Glomerular visceral epithelial cell (primary cell): ENCODE data around the gene RAG1.

Experiments used
- DNase-seq: peaks from one replicate; pipeline ENCODE4 v3.0.0-alpha.2; 2016; ENCODE audit errors: extremely low spot score

RAG1 gene

DNA sequence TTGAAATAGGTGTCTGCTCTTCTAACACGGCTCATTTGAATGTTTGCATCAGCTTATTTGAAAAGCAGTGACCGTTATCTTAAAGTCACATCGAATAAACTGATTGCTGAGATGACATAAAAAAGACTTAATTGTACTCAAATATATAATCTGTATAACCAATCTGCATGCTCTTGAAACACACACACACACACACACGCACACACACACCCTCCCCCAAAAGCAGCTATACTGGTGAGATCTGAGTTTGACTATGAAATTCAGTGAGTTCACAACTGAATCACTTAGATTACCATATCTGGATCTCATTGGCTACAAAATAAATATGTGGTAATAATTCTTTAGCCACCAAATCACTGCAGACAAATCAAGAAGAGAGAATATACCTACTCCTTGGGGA is 22.7 kb downstream of the RAG1 start:
- no peak for DNase-seq

DNA sequence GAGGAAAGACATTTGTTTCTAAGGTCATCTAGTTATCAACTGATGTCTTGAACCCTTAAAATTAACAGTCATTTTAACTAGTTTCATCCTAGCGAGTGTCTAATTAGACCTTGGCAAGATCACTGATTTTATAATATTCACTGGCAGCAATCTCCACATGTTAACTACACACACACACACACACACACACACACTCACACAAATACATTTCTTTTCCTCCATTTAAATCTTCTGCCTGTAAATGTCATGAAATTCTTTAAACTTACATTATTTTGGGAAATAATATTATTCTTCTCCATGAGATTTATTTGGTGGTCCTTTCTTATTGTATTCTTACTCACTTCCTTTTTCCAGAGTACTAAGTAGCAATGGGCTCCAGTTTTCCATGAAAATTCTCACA is 23.6 kb downstream of the RAG1 start:
- no peak for DNase-seq

DNA sequence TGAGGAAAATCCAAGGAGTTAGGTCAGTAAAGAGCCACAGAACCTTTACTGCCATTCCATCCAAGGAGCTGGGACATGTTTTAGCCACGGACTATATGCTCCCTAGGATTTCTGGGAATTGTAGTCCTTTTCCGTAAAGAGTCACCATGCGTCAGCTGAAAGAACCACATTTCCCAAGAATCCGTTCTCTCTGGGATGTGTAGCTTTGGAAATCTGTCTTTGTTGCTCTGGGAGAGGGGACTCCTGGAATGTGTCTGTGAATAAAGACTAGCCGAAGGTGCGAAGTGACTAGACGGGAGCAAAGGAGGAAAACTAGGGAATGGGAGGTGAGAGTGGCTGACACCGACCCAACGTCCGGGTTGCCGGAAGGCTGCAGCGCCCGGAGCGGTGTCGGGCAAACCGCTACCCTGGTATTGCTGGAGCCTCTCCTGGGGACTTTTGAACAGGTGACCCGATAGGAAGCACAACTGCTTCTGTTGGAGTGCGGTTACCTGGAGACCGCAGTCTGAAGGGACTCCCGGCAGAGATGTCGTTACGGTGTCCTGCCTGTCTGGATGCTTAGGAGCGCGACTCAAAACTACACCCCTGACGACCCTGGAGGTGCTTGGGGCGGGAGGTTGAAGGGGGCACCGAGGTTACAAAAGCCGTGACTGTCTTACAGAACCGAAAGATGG is 26.6 kb downstream of the RAG1 start, which contains the start of gene IFTAP:
IFTAP (plus strand) TSS at position 187 of the 674 bp plus-strand sequence. CDS start 15,602 bp downstream, outside the sequence.
- DNase-seq = peak; percentile 85

DNA sequence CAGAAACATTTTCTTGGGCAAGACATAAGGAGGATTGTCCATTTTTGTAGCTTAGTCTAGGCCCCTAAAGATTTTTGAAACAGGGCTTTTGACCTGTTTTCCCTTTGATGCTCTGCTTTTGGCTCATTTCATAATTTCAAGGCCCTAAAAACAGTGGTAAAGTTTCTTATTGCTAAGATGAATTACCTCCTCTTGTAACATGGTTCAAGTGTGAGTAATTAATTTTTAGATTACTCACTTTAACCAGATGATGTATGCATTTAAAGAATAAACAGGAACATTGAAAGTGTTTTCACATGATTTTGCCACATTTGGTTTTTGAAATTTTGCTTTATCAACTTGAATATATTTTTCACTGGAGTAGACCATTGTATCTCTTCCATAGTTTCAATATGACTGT is 29.1 kb downstream of the RAG1 start:
- no peak for DNase-seq

DNA sequence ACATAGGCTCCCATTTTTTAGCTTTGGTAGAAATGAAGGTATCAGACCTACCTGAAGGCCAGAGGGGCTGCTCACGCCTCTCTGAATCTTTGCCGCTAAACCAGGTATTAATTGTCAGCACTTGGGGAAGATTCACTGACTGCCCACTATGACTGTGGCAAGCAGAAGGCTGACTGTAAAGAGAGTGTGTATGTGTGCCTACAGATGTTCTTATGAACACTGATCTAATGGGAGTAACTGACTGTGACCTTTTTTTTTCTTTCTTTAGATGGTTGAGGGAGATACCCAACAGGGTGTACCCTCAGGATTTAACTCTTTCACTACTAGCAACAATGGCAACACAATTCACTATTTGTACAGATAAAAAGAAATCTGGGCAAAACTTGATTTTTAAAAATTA is 30.2 kb downstream of the RAG1 start, which contains the start of gene RAG2:
RAG2 (minus strand) TSS at position 186 of the 400 bp plus-strand sequence. CDS start 4,068 bp downstream, outside the sequence.
- no peak for DNase-seq

DNA sequence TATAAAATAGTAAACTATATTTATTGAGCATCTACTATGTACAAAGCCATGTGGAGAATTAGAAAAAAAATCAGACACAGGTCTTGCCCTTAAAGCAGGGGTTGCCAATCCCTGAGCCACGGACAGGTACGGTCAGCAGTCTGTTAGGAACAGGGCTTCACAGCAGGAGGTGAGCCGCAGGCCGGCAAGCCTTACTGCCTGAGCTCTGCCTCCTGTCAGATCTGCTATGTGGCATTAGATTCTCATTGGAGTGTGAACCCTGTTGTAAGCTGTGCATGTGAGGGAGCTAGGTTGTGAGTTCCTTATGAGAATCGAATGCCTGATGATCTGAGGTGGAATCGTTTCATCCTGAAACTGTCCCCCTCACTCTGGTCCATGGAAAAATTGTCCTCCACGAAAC is 32.4 kb downstream of the RAG1 start:
- no peak for DNase-seq

DNA sequence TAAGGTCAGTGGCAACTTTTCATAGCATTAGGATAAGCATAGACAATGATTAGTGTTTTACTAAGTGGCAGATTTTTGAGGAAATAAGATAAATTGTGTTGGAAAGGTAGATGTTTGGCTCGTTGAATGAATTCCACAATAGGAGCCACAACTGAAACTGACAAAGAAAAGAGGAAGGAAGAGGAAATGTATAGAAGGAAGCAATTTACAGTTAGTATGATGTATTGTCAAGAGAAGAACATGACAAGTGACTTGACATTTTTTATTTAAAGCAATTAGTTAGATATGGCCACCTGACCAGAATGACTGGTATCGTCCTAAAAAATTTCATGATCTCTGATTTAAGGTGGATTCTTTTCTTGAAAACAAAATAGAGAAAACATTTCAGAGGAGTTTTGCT is 33.3 kb downstream of the RAG1 start:
- DNase-seq = no peak

DNA sequence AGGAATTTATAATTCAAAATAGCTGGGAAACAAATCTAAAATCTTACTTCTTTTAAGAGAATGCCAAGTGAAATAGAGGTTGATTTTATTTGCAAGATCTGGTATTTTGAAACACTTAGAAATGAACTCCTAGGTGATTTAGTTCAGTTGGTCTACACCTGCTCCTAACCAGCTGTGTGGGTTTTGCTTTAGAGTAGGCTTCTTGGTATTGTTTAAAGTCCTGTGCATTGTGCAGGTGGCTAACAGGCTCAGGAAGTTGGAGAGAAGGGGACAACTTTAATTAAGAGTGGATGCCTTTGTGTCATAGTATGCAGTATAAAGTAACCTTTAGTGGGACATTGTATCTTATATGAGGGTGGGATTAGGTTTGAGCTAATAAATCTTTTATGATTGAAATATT is 34.3 kb downstream of the RAG1 start:
- no peak for DNase-seq

DNA sequence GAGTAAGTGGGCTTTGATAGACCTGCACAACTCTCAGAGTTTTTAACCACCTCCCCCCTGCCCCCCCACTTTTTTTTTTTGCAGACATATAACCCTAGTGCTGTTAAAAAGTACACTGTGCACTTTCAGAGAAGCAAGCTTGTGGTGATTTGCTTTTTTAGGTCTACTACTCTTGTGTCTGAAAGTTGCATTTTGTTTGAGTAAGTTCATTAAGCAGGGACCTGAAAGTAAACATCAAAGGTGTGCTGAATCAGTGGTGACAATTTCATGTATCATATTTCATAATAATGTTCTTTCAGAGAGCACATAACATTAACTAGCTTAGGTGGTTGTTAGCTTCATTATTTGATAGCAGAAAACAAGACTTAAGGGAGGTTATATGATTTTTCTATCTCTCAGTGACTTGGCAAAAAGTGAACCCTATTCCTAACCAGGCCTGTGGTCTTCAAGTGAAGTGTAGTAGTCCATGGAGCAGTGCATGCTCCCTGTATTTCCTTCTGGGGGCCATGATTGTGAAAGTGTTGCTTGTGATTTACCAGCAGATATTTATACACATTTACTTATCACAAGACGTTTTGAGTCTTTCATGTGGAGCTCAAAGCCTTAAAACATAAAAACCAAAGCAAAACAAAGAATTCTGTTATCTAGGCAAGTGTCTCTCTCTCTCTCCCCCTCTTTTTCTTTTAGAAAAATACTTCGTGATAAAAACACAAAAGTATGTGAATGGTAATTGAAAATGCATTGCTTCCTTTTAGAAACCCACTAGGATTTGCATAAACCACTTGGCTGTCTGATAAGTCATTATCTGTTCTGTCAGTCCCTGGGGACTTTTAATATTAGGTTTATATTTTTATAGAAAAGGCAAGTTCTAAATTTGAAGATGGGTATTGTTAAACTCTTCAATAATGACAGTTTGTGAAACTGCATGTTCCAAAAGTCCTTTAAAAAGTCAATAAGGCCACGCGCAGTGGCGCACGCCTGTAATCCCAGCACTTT is 37.7 kb downstream of the RAG1 start:
- DNase-seq = no peak

DNA sequence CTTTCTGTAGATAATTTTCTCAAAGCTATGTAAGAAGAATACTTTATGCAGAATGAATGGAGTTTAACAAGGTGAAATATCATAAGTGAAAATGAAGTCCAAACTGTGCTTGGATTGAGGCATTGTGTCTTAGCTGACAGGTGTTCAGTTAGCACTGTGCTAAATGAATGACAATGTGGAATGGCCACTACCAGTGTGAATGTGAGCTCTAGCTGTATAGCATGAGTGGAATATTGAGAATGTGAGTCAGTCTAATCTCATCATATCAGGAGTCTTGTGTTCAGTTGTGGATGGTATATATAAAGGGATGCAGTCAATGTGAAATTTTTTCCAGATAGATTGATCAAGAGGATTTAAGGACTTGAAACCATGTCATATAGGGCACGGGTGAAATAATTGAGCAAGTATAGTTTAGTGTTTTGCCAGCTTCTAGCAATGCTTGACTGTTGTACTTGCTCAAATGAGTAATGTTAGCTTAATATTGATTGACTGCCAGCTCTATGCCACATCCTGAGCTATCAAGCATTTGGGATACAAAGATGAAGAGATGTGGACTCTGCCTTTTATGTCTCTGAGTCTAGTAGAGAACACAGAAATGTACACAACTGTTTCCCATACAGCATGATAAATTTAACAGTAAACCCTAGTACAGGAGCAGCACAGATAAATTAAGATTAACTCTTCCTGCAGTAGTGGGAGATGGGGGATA is 40.8 kb downstream of the RAG1 start:
- DNase-seq = no peak

DNA sequence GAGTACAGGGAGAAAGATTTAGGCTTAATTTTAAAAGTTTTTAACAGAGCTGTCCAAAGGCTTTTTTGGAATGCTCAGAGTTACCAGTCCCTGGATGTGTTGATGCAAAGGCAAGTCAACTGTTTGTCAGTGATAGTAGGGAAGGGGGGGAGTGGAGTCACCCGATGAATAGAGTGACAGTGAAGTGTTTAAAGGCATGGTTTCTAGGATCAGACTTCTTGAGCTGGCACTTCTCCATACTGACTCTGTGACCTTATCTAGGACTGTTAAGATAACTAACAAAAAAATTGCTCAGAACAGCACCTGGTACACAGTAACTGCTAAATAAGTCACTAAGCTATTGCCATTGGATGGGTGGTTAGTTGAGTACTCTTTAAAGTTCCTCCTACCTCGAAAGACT is 41.6 kb downstream of the RAG1 start:
- DNase-seq = no peak

DNA sequence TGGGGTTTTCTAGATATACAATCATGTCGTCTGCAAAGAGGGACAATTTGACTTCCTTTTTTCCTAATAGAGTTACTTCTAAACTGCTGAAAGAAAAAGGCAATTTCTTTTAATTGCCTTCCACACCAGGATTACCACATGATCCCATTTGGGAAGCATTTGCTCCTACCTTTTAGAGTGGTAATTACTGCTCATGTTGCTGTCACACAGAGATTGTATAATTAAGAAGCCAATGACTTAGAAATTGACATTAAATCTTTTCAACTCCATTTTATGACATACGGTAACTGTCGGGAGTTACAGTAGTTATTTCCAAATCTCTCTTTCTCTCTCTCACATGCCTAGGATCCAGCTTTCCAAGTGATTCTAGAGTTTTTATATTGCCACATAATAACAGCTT is 48.0 kb downstream of the RAG1 start:
- DNase-seq = no peak

DNA sequence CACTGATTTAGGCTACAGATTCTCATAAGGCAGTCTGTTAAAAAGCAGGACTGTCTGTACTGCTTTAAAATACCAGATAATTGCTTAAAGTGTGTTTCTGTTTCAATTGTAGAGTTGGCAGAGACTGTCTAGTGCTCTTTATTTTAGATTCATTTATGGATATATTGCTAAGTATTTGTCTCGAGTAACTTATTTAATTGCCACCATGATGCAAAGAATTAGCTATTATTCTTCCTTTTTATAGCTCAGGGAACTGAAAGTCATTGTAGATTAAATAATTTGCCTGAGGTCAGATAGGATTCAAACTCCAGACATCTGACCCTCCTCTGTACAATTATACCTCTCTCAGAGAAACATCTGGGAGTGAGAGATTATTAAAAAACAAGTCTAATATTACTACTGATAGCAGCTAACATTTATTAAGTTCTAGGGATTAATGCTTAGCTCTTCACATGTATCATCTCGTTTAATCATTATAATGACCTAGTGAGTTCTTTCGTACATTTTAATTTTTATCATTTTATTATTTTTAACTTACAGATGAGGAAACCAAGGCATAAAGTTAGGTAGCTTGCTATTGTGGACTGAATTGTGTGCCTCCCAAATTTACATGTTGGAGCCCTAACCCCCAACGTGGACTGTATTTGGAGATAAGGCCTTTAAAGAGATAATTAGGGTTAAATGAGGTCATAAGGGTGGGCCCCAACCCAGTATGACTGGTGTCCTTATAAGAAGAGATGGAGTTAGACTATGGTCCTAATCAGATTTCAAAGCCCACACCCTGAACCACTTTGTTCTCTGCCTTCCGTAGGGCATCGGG is 49.9 kb downstream of the RAG1 start:
- DNase-seq = no peak

DNA sequence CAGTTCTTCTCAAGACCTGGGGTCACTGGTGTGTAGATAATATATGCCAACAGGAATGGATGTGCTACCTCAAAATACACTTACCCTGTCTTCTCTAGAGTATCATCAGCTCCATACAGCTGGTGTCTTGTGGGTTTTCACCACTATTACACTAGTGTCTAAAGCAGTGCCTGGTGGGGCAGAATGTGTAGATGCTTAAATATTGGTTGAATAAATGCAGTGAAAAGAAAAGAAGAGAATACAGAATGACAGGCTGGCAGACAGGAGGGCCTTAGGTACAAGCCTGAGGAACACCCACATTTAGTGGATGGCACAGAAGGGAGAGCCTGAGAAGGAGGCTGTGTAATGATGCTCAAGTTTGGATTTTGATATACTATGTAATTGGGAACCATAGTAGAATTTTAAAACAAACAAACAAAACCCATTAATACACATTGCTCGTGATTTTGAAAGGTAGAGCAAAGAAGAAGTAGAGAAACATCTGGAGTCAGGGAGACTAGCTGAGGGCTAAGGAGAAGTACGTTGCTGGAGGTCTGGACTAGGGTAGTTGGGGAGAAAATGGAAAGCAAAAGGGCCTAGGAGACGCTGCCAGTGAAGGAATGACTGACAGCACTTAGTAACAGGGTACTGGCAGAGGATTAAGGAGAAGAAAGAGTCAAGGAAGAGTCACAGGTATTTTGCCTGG is 50.7 kb downstream of the RAG1 start:
- DNase-seq = no peak

DNA sequence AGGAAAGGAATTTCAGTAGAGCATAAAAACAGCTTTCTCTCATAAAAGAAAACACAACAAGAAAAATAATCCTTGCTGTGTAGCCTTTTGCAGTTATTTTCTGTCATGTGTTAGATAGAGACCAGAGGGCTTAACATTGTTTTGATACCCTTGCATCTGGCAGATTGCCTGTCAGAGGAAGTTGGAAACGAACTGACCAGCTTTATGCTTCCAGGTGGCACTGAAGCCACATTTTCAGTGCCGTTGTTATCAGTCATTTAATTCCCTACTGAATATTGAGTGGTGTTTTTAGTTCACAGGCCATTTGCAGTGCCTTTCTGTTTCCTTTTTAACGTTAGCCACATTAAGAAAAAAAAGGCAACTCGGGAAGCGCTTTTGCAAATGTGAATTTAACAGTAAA is 51.7 kb downstream of the RAG1 start:
- DNase-seq = no peak

DNA sequence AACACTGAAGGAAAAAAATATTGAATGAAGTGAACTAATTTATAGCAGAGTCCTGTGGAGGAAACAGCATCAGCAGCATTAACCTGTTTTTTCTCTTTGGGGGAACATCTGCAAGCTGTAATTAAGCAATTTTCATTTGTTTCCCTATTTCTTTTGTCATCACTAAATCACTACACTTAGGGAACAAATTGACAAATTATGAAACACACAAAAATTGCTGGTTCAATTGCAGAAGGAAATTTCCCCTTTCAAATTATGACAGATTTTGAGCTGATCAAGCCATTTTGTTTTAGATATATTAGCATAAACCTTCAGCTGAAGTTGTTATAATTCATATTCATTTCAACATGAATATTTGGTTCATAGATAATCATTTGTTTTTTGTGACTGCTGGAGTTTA is 52.4 kb downstream of the RAG1 start:
- no peak for DNase-seq

DNA sequence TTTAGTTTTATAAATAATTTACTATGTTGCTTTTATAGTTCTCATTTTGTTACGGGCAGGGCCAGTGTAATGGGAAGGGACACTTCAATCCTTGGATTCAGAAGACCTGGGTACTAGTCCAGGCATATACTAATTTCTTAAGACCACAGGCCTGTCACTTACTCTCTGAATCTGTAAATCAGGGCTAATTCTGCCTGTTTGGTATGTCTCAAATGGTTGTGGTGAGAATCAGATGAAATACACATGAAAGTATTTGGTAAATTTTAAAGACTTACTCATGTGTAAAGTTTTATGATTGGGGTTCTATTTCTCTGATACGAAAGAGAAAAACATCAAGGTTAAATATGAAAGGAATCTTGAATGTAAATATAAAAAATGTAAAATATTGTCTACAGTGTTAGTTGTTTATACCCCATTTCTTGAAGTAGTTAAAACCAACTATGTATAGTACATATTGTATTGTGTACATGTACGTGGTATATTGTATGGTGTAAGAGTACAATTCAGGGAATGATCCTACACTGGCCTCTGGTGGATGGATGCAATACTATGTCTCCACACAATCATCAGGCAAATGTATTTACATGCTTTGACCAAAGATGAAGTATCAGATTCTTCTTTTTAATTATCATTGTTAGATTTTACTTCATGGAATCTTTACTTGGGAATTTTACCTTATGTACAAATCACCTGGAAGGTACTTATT is 54.8 kb downstream of the RAG1 start:
- peak; percentile 52 for DNase-seq

DNA sequence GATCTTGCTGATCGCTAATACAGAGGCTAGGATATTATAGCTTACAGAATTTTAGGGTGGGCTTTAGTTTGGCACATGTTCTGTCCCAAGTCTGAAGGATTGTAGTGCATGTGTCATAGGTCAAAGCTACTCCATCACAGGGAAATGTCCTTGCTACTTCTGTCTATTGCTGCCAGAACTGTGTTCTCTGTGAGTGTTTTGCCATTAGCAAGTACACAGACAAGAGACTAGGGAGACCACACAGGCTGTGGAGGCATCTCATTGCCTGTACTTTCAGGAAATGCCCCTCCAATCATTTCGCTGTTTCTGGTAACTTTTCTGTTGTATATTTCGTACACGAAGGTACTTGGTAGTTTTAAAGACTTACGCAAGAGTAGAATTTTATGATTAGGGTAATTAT is 55.7 kb downstream of the RAG1 start:
- DNase-seq = no peak

DNA sequence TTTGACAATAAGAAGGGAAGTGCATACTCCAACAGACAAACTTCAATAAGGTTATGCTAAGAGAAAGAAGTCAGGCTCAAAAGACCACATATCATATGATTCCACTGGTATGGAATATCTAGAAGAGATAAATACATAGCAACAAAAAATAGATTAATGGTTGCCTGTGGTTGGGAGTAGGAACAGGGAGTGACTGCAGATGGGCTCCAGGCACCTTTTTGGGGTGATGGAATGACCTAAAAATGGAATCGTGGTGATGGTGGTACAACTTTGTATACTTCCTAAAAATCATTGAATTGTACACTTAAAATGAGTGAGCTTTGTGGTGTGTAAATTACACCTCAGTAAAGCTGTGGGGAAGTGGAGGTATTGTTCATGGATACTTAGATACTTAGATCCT is 59.2 kb downstream of the RAG1 start:
- no peak for DNase-seq

DNA sequence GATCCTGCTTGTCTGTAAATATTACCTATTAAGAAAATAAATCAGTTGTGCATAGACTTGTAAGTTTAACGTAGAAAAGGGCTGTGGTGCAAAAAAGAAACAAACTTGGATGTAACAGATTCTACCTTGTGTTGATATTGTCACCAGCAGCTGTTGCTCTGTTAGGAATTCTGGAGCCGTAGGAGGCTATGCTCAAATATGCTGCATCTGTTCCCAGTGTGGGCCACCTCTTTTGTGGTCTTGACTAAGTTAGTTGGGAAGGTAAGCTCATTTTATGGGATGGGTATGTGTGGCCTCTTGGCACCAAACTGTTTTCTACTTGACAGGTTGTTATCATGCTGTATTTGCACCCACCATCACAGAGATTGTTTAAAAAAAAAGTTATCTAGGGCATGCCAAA is 59.7 kb downstream of the RAG1 start:
- DNase-seq = no peak
